Hematopoietic multipotent progenitor cell treated with erythropoietin and hydrocortisone succinate and interleukin-3 and kit ligand, for 15 days (in vitro differentiated cells): ENCODE data around the gene MATN4.

ENCODE experiments used
- DNase-seq: peaks from one replicate; pipeline ENCODE4 v3.0.0-alpha.2; 2015; ENCODE audit warnings: low spot score

Gene MATN4

GRCh38 chr20:45290677-45291355 is 17.3 kb downstream of the MATN4 start:
- DNase-seq = peak; percentile 65

GRCh38 chr20:45289942-45290676 is 18.0 kb downstream of the MATN4 start:
- no peak for DNase-seq

- no peak for DNase-seq
Observed at GRCh38 chr20:45288860-45289259, 19.2 kb downstream of the MATN4 start.

- DNase-seq = no peak
Observed at GRCh38 chr20:45288376-45288775, 19.7 kb downstream of the MATN4 start.

GRCh38 chr20:45283551-45284057 is 24.5 kb downstream of the MATN4 start:
- no peak for DNase-seq

GRCh38 chr20:45282700-45283550 is 25.2 kb downstream of the MATN4 start:
- no peak for DNase-seq

GRCh38 chr20:45279992-45280391 is 28.1 kb downstream of the MATN4 start:
- no peak for DNase-seq

- no peak for DNase-seq
Observed at GRCh38 chr20:45275338-45275737, 32.8 kb downstream of the MATN4 start.

- no peak for DNase-seq
Observed at GRCh38 chr20:45269754-45270270, 38.3 kb downstream of the MATN4 start.

GRCh38 chr20:45269056-45269455 is 39.0 kb downstream of the MATN4 start:
- DNase-seq = no peak

- no peak for DNase-seq
Observed at GRCh38 chr20:45268531-45268930, 39.6 kb downstream of the MATN4 start.

GRCh38 chr20:45266977-45267376 is 41.1 kb downstream of the MATN4 start:
- no peak for DNase-seq

GRCh38 chr20:45263556-45264266 is 44.4 kb downstream of the MATN4 start:
- DNase-seq = no peak

GRCh38 chr20:45258664-45259063 is 49.4 kb downstream of the MATN4 start:
- DNase-seq = no peak

GRCh38 chr20:45258259-45258658 is 49.8 kb downstream of the MATN4 start:
- DNase-seq = no peak

GRCh38 chr20:45257711-45258110 is 50.4 kb downstream of the MATN4 start:
- DNase-seq = no peak

- DNase-seq = no peak
Observed at GRCh38 chr20:45257161-45257560, 50.9 kb downstream of the MATN4 start.

GRCh38 chr20:45254383-45255262 is 53.5 kb downstream of the MATN4 start, which contains the start of gene SLPI:
SLPI (minus strand) TSS chr20:45254564; CDS start chr20:45254543, 21 bp downstream.
- no peak for DNase-seq

GRCh38 chr20:45253261-45253660 is 54.8 kb downstream of the MATN4 start:
- no peak for DNase-seq

- DNase-seq = no peak
Observed at GRCh38 chr20:45251884-45252560, 56.1 kb downstream of the MATN4 start.
